Caco-2 (cell line): ENCODE measurements around the gene GRID1. TPM values are rescaled to one million over a fixed set of nuclear protein-coding genes. Genes with fewer than 3 reads are reported as not detected.

ENCODE experiments used
- BruUV-seq: library from RNA; stranded (reverse); fragments of 400-500 nt; replicated peaks from 2 replicates; lab custom pipeline; 2021; lab: Mats Ljungman, UMichigan
- CTCF ChIA-PET: fragments of 300-600 bp; sonication (Branson Sonifier 250); formaldehyde crosslinking; loops from one replicate; lab custom pipeline; 2022; ENCODE audit warnings: antibody characterized with exemption; lab: Charles Lee
- POLR2A ChIA-PET: fragments of 300-600 bp; sonication (Branson Sonifier 250); formaldehyde crosslinking; loops from one replicate; lab custom pipeline; 2022; ENCODE audit warnings: antibody characterized with exemption; lab: Charles Lee
- DNase-seq, 2 experiments: peaks; one replicate each; pipeline versions ENCODE4 v3.0.0 to v3.0.0-alpha.2; 2020 to 2022
- H3K27me3 ChIP-seq: replicated peaks from 2 replicates; pipeline ENCODE4 v1.6.0; 2011; ENCODE audit warnings: low read length; ENCODE audit not compliant: control insufficient read depth, insufficient read depth
- H3K36me3 ChIP-seq: 2 replicates; pipeline ENCODE4 v1.5.1; 2011; ENCODE audit warnings: low read length; ENCODE audit not compliant: control insufficient read depth, insufficient read depth
- H3K4me1 ChIP-seq: fragments of 250-450 bp; sonication (Bioruptor Pico); 2 replicates; pipeline ENCODE4 v1.5.1; 2020; ENCODE audit warnings: mild to moderate bottlenecking
- H3K4me3 ChIP-seq: 2 replicates; pipeline ENCODE4 v1.5.1; 2011; ENCODE audit warnings: low read depth, mild to moderate bottlenecking, control low read depth, low read length
- H3K9me3 ChIP-seq: fragments of 250-450 bp; sonication (Bioruptor Pico); 2 replicates; pipeline ENCODE4 v1.5.1; 2020; ENCODE audit warnings: mild to moderate bottlenecking, moderate library complexity
- H3K27ac Mint-ChIP-seq: one replicate; pipeline ENCODE4 v1.8.0; 2022; ENCODE audit warnings: mixed read lengths; ENCODE audit not compliant: unreplicated experiment
- H3K27me3 Mint-ChIP-seq: one replicate; pipeline ENCODE4 v1.8.0; 2022; ENCODE audit warnings: mixed read lengths; ENCODE audit not compliant: insufficient read depth, unreplicated experiment
- H3K36me3 Mint-ChIP-seq: one replicate; pipeline ENCODE4 v1.8.0; 2022; ENCODE audit warnings: mild to moderate bottlenecking, mixed read lengths; ENCODE audit not compliant: insufficient read depth, unreplicated experiment
- H3K4me1 Mint-ChIP-seq: one replicate; pipeline ENCODE4 v1.8.0; 2022; ENCODE audit warnings: low read depth, mixed read lengths; ENCODE audit not compliant: unreplicated experiment
- H3K4me3 Mint-ChIP-seq: one replicate; pipeline ENCODE4 v1.8.0; 2022; ENCODE audit warnings: mild to moderate bottlenecking, moderate library complexity, mixed read lengths; ENCODE audit not compliant: unreplicated experiment
- H3K9me3 Mint-ChIP-seq: one replicate; pipeline ENCODE4 v1.8.0; 2022; ENCODE audit warnings: mixed read lengths; ENCODE audit not compliant: unreplicated experiment
- intact Hi-C: fragments of 100-400 bp; cut with micrococcal nuclease; formaldehyde crosslinking; loops from one replicate; pipeline ENCODE4 v1.10.0; 2022; ENCODE audit not compliant: unreplicated experiment
- total RNA-seq: library from RNA; stranded (reverse); gene quantifications from 2 replicates; pipeline ENCODE4 v1.2.3, GENCODE V29; 2022
- TF ChIP-seq, protein P1 (sequence below), 2 experiments: fragments of 200-600 bp in 1 of 2; IDR thresholded peaks; 1 replicate in 1 of 2; 2 replicates in 1 of 2; pipeline versions ENCODE4 v1.5.1 to v1.8.0; 2011 to 2022; ENCODE audit warnings: antibody characterized with exemption in 1 of 2, control low read depth in 1 of 2, inconsistent platforms in 1 of 2, low read depth in 1 of 2, low read length in 1 of 2, mild to moderate bottlenecking in 1 of 2, moderate library complexity in 1 of 2; ENCODE audit not compliant: insufficient read depth in 1 of 2, severe bottlenecking in 1 of 2, unreplicated experiment in 1 of 2

The GRID1 gene
- total RNA-seq, 1 experiment from 2014 or later, result 8.0 TPM

DNA sequence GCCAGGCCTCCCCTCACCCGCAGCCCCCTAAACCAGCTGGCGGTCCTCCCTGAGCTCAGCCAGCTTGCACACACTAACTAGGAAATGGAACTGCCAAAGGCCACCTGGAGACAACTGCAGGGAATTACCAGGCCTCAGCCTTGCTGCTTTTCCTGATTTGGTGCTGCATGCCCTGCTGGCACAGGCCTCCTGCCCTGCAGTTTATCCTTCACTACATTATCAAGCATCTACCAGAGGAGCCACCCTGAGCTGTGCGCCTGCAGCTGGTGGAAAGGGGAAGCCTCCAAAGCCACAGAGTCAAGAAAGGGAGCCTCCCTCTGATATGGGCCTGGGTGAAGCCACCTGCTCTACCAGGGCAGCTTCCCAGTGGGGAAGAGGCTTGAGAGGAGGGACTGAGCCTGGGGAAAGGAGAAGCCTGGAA lies 139.8 kb downstream of the GRID1 start:
- no peaks in the 10 kb centered on the region for H3K4me1 Mint-ChIP-seq
- DNase-seq, result no peak
- no peak overlapping the region for H3K27ac Mint-ChIP-seq
- ChIA-PET POLR2A (no interaction called here), CTCF (no interaction called here)
- Histone ChIP-seq H3K27me3 (no peaks in the 10 kb centered on the region), H3K36me3 (no peaks in the 10 kb centered on the region; the same call in 1 of the 2 replicates), H3K9me3 (no peaks in the 10 kb centered on the region), H3K4me1 (no peaks in the 10 kb centered on the region), H3K4me3 (no peak overlapping the region)
- H3K9me3 Mint-ChIP-seq, result no peaks in the 10 kb centered on the region
- intact Hi-C loops, result no loop called here
- no TSS peak for BruUV-seq
- peaks cover 9% of the 10 kb centered on the region for H3K27me3 Mint-ChIP-seq
- H3K36me3 Mint-ChIP-seq, result no peaks in the 10 kb centered on the region
- no peak overlapping the region for H3K4me3 Mint-ChIP-seq
- TF ChIP-seq, protein P1, sequence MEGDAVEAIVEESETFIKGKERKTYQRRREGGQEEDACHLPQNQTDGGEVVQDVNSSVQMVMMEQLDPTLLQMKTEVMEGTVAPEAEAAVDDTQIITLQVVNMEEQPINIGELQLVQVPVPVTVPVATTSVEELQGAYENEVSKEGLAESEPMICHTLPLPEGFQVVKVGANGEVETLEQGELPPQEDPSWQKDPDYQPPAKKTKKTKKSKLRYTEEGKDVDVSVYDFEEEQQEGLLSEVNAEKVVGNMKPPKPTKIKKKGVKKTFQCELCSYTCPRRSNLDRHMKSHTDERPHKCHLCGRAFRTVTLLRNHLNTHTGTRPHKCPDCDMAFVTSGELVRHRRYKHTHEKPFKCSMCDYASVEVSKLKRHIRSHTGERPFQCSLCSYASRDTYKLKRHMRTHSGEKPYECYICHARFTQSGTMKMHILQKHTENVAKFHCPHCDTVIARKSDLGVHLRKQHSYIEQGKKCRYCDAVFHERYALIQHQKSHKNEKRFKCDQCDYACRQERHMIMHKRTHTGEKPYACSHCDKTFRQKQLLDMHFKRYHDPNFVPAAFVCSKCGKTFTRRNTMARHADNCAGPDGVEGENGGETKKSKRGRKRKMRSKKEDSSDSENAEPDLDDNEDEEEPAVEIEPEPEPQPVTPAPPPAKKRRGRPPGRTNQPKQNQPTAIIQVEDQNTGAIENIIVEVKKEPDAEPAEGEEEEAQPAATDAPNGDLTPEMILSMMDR (IDR thresholded peaks at IDR 0.05; ENCODE audit: insufficient read depth in 1 of 2, low read depth in 1 of 2, low read length in 1 of 2, severe bottlenecking in 1 of 2, unreplicated experiment in 1 of 2), result no peak

DNA sequence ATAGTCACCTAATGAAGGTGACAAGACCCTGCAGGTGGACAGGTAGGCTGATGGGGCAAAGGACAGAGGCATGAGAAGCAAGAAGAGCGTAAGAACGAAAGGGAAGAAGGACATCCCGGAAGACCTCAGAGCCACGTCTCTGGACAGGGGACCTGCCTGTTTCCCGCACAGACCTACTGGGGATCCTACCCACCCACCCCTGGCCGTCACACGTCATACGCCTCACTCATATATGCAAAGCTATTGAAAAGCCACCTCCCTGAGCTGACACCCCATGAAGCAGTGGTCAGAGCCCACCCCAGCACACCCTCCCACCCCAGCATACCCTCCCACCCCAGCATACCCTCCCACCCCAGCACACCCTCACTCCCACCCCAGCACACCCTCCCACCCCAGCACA lies 140.6 kb downstream of the GRID1 start:
- Histone ChIP-seq H3K9me3 (no peaks in the 10 kb centered on the region), H3K27me3 (no peaks in the 10 kb centered on the region), H3K36me3 (no peaks in the 10 kb centered on the region; the same call in 1 of the 2 replicates), H3K4me1 (no peaks in the 10 kb centered on the region), H3K4me3 (no peak overlapping the region)
- Mint-ChIP-seq H3K4me3 (no peak overlapping the region), H3K27ac (no peak overlapping the region), H3K27me3 (peaks cover 9% of the 10 kb centered on the region), H3K4me1 (no peaks in the 10 kb centered on the region), H3K36me3 (no peaks in the 10 kb centered on the region), H3K9me3 (no peaks in the 10 kb centered on the region)
- no TSS peak for BruUV-seq
- intact Hi-C loops, result no loop called here
- TF ChIP-seq, protein P1 (IDR thresholded peaks at IDR 0.05; ENCODE audit: insufficient read depth in 1 of 2, low read depth in 1 of 2, low read length in 1 of 2, severe bottlenecking in 1 of 2, unreplicated experiment in 1 of 2), result no peak
- no peak for DNase-seq
- ChIA-PET POLR2A (no interaction called here), CTCF (interaction anchor here (1.1 kb wide), 1 partner anchor 123 kb away, joined by 3 read pairs; no protein-coding TSS in a partner anchor)

DNA sequence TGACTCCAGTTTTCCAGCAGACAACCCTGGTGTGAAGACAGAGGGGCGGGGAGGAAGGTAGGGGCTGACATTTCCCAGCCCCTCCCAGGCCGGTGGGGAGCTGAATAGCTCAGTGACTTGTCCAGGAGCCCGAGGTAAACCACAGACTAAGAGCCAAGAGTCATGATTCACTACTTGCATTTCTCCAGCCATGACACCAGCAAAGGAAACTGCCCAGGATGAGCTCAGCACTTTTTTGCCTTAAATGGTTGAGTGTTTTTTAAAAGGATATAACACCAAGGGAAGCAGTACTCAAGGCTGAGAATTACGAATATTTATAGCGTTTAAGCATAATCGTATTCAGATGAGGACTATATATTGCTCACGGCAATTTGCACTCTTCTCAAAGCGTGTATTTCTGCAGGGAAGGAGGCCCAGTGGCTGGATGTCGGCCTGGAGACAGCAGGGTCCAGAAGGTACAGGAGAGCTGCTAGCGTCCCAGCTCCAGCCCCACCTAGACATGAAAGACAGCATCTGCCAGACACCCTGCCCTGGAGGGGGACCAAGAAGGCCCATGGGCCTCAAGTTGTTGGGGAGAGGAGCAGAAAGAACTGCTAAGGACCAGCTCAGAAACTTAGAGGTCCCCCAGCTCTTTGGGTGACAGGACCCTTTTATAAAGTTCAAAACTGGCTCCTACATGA lies 141.4 kb downstream of the GRID1 start:
- POLR2A ChIA-PET, result no interaction called here
- Mint-ChIP-seq H3K27me3 (peaks cover 6% of the 10 kb centered on the region), H3K9me3 (no peaks in the 10 kb centered on the region), H3K27ac (no peak overlapping the region), H3K4me1 (no peaks in the 10 kb centered on the region), H3K4me3 (no peak overlapping the region), H3K36me3 (no peaks in the 10 kb centered on the region)
- Histone ChIP-seq H3K9me3 (no peaks in the 10 kb centered on the region), H3K36me3 (no peaks in the 10 kb centered on the region; the same call in 1 of the 2 replicates), H3K4me3 (no peak overlapping the region), H3K4me1 (no peaks in the 10 kb centered on the region), H3K27me3 (no peaks in the 10 kb centered on the region)
- DNase-seq, result no peak
- TF ChIP-seq, protein P1 (IDR thresholded peaks at IDR 0.05; ENCODE audit: insufficient read depth in 1 of 2, low read depth in 1 of 2, low read length in 1 of 2, severe bottlenecking in 1 of 2, unreplicated experiment in 1 of 2), result no peak
- intact Hi-C loops, result no loop called here
- BruUV-seq, result no TSS peak
- CTCF ChIA-PET, result interaction anchor here (1.1 kb wide), 1 partner anchor 124 kb away, joined by 3 read pairs; no protein-coding TSS in a partner anchor
